ENCODE measurements around the gene GLDN.

Gene GLDN

DNA sequence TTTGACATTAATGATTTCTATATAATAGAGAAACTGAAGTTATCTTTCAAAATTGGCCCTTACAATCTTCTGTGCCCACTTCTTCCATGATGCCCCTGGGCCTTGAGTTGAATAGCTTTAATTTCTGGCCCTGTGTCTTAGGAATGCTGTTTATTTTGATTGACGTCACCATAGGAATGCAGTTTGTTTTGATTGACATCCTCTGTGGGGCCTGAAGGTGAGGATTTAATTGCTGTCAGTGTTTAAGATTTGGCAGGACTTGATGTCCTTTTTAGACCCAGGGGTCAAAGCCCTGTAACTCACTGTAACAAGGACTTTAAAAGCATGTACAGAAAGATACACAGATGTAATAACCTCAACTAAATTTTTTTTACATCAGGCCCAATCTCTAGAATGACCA is 83.3 kb downstream of the GLDN start:
- Histone ChIP-seq H2BK12ac (ENCODE audit: low read length in 2 of 2) (no peak overlapping the region), H2AK5ac (ENCODE audit: low read length, severe bottlenecking) (no peak overlapping the region), H4K91ac (ENCODE audit: low read length) (no peak overlapping the region), H3K4me2 (ENCODE audit: low read length, poor library complexity, severe bottlenecking) (no peak overlapping the region), H3K9ac (ENCODE audit: low read length) (no peak overlapping the region), H3K79me1 (replicated peaks; ENCODE audit: low read length, poor library complexity, severe bottlenecking) (no peaks in the 10 kb centered on the region), H3K14ac (ENCODE audit: low read length in 2 of 2) (no peak overlapping the region), H2AFZ (ENCODE audit: low read depth, low read length) (no peak overlapping the region), H4K8ac (ENCODE audit: low read length) (no peak overlapping the region), H3K4ac (ENCODE audit: low read depth in 1 of 2, low read length in 2 of 2) (no peak overlapping the region), H3K36me3 (ENCODE audit: control insufficient read depth in 1 of 2, insufficient read depth in 2 of 2, low read depth in 1 of 2, low read length in 2 of 2) (no peaks in the 10 kb centered on the region), H3K18ac (ENCODE audit: low read depth in 1 of 2, low read length in 2 of 2) (no peak overlapping the region), H3K4me3 (ENCODE audit: insufficient read depth in 1 of 2, low read depth in 1 of 2, low read length in 2 of 2) (no peak overlapping the region), H3K27ac (ENCODE audit: low read length, poor library complexity, severe bottlenecking) (no peak overlapping the region), H3K4me1 (ENCODE audit: control insufficient read depth, insufficient read depth, low read depth, low read length) (no peaks in the 10 kb centered on the region), H2BK15ac (ENCODE audit: low read depth, poor library complexity, severe bottlenecking) (no peak overlapping the region), H3K27me3 (ENCODE audit: control insufficient read depth in 1 of 2, insufficient read depth in 1 of 2, low read length in 2 of 2) (no peaks in the 10 kb centered on the region), H2BK5ac (ENCODE audit: low read depth, low read length, poor library complexity, severe bottlenecking) (no peak overlapping the region), H3K23ac (ENCODE audit: low read length in 2 of 2) (no peak overlapping the region), H3K9me3 (ENCODE audit: control insufficient read depth, low read length) (no peaks in the 10 kb centered on the region), H2BK120ac (ENCODE audit: low read depth, low read length) (no peak overlapping the region)
- no peak for DNase-seq
- 85% methylated on average over 1 of the region's 1 CpG for WGBS

- DNase-seq: no peak
Measured at GRCh38 chr15:51425517-51426040, 84.1 kb downstream of the GLDN start.

DNA sequence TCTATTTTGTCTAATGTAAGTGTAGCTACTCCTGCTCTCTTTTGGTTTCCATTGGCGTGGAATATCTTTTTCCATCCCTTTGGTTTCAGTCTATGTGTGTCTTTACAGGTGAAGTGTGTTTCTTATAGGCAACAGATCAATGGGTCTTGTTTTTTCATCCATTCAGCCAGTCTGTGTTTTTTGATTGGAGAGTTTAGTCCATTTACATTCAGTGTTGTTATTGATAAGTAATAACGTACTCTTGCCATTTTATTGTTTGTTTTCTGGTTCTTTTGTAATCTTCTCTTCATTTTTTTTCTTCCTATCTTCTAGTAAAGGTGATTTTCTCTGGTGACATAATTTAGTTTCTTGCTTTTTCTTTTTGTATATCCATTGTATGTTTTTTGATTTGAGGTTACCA is 97.1 kb downstream of the GLDN start:
- H2BK15ac ChIP-seq (ENCODE audit: low read depth, poor library complexity, severe bottlenecking): no peak overlapping the region
- no peak for DNase-seq
- H2BK120ac ChIP-seq (ENCODE audit: low read depth, low read length): no peak overlapping the region
- no peak overlapping the region for H3K18ac ChIP-seq (ENCODE audit: low read depth in 1 of 2, low read length in 2 of 2)
- H3K27ac ChIP-seq (ENCODE audit: low read length, poor library complexity, severe bottlenecking): no peak overlapping the region
- no peak overlapping the region for H2AFZ ChIP-seq (ENCODE audit: low read depth, low read length)
- H3K4me1 ChIP-seq (ENCODE audit: control insufficient read depth, insufficient read depth, low read depth, low read length): no peaks in the 10 kb centered on the region
- H3K14ac ChIP-seq (ENCODE audit: low read length in 2 of 2): no peak overlapping the region
- no peak overlapping the region for H3K4ac ChIP-seq (ENCODE audit: low read depth in 1 of 2, low read length in 2 of 2)
- H3K36me3 ChIP-seq (ENCODE audit: control insufficient read depth in 1 of 2, insufficient read depth in 2 of 2, low read depth in 1 of 2, low read length in 2 of 2): peaks cover 0 to 1% of the 10 kb centered on the region in 2 experiments
- no peak overlapping the region for H3K4me3 ChIP-seq (ENCODE audit: insufficient read depth in 1 of 2, low read depth in 1 of 2, low read length in 2 of 2)
- no peak overlapping the region for H4K91ac ChIP-seq (ENCODE audit: low read length)
- no peak overlapping the region for H2BK12ac ChIP-seq (ENCODE audit: low read length in 2 of 2)
- 80% methylated on average over 1 of the region's 2 CpGs for WGBS
- H3K4me2 ChIP-seq (ENCODE audit: low read length, poor library complexity, severe bottlenecking): no peak overlapping the region
- no peaks in the 10 kb centered on the region for H3K79me1 ChIP-seq (replicated peaks; ENCODE audit: low read length, poor library complexity, severe bottlenecking)
- H4K8ac ChIP-seq (ENCODE audit: low read length): no peak overlapping the region
- H2AK5ac ChIP-seq (ENCODE audit: low read length, severe bottlenecking): no peak overlapping the region
- H2BK5ac ChIP-seq (ENCODE audit: low read depth, low read length, poor library complexity, severe bottlenecking): no peak overlapping the region
- no peaks in the 10 kb centered on the region for H3K27me3 ChIP-seq (ENCODE audit: control insufficient read depth in 1 of 2, insufficient read depth in 1 of 2, low read length in 2 of 2)
- H3K9ac ChIP-seq (ENCODE audit: low read length): no peak overlapping the region
- H3K9me3 ChIP-seq (ENCODE audit: control insufficient read depth, low read length): peaks cover 9% of the 10 kb centered on the region
- no peak overlapping the region for H3K23ac ChIP-seq (ENCODE audit: low read length in 2 of 2)

More at GRCh38 chr15:51425517-51426040, 84.1 kb downstream of the GLDN start:
- no peak overlapping the region for H3K18ac ChIP-seq (ENCODE audit: low read depth in 1 of 2, low read length in 2 of 2)
- WGBS: no CpG with 5 or more reads among the region's 1 CpG
- H3K9me3 ChIP-seq (ENCODE audit: control insufficient read depth, low read length): no peaks in the 10 kb centered on the region
- H3K27ac ChIP-seq (ENCODE audit: low read length, poor library complexity, severe bottlenecking): no peak overlapping the region
- no peak overlapping the region for H3K9ac ChIP-seq (ENCODE audit: low read length)
- H2AFZ ChIP-seq (ENCODE audit: low read depth, low read length): no peak overlapping the region
- H2BK120ac ChIP-seq (ENCODE audit: low read depth, low read length): no peak overlapping the region
- H3K4ac ChIP-seq (ENCODE audit: low read depth in 1 of 2, low read length in 2 of 2): no peak overlapping the region
- H3K23ac ChIP-seq (ENCODE audit: low read length in 2 of 2): no peak overlapping the region
- no peaks in the 10 kb centered on the region for H3K4me1 ChIP-seq (ENCODE audit: control insufficient read depth, insufficient read depth, low read depth, low read length)
- no peak overlapping the region for H2BK5ac ChIP-seq (ENCODE audit: low read depth, low read length, poor library complexity, severe bottlenecking)
- no peak overlapping the region for H2BK15ac ChIP-seq (ENCODE audit: low read depth, poor library complexity, severe bottlenecking)
- H3K14ac ChIP-seq (ENCODE audit: low read length in 2 of 2): no peak overlapping the region
- H4K91ac ChIP-seq (ENCODE audit: low read length): no peak overlapping the region
- H3K4me3 ChIP-seq (ENCODE audit: insufficient read depth in 1 of 2, low read depth in 1 of 2, low read length in 2 of 2): no peak overlapping the region
- H4K8ac ChIP-seq (ENCODE audit: low read length): no peak overlapping the region
- no peak overlapping the region for H2BK12ac ChIP-seq (ENCODE audit: low read length in 2 of 2)
- no peak overlapping the region for H3K4me2 ChIP-seq (ENCODE audit: low read length, poor library complexity, severe bottlenecking)
- H3K79me1 ChIP-seq (replicated peaks; ENCODE audit: low read length, poor library complexity, severe bottlenecking): no peaks in the 10 kb centered on the region
- no peaks in the 10 kb centered on the region for H3K27me3 ChIP-seq (ENCODE audit: control insufficient read depth in 1 of 2, insufficient read depth in 1 of 2, low read length in 2 of 2)
- no peak overlapping the region for H2AK5ac ChIP-seq (ENCODE audit: low read length, severe bottlenecking)
- no peaks in the 10 kb centered on the region for H3K36me3 ChIP-seq (ENCODE audit: control insufficient read depth in 1 of 2, insufficient read depth in 2 of 2, low read depth in 1 of 2, low read length in 2 of 2)

DNA sequence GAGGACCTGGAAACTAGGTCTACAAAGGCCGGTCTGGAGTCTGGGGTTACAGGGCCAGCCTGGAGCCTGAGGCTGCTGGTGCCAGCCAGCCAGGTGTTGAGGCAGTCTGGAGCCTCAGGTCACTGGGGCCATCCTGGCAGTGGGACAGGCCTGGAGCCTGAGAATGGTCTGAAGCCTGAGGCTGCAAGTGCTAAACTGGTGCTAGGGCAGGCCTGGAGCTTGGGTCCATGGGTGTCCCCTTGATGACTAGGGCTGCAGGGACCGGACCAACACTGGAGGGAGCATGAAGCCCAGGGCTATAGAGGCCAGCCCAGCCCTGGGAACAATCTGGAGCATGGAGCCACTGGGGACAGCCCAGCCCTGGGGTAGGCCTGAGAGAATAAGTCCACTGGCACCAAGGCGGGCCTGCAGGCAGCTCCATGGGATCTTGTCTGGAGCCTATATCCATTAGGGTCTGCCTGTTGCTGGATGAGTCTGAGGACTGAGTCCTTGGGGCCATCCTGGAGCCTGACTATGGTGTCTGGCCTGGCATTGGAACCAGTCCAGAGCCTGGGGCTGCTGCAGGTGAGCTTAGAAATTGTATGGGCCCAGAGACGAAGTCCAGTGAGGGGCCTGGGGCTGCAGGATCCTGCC is 101.9 kb downstream of the GLDN start:
- Histone ChIP-seq H2BK12ac (ENCODE audit: low read length in 2 of 2) (no peak overlapping the region), H2BK120ac (ENCODE audit: low read depth, low read length) (no peak overlapping the region), H4K91ac (ENCODE audit: low read length) (no peak overlapping the region), H3K4me1 (ENCODE audit: control insufficient read depth, insufficient read depth, low read depth, low read length) (no peaks in the 10 kb centered on the region), H3K9ac (ENCODE audit: low read length) (no peak overlapping the region), H2BK15ac (ENCODE audit: low read depth, poor library complexity, severe bottlenecking) (no peak overlapping the region), H3K4me2 (ENCODE audit: low read length, poor library complexity, severe bottlenecking) (no peak overlapping the region), H3K14ac (ENCODE audit: low read length in 2 of 2) (peak overlapping the region in 1 of 2 experiments; percentile 22), H3K27ac (ENCODE audit: low read length, poor library complexity, severe bottlenecking) (no peak overlapping the region), H3K79me1 (replicated peaks; ENCODE audit: low read length, poor library complexity, severe bottlenecking) (no peaks in the 10 kb centered on the region), H3K23ac (ENCODE audit: low read length in 2 of 2) (peak overlapping the region in 1 of 2 experiments; percentile 31), H3K18ac (ENCODE audit: low read depth in 1 of 2, low read length in 2 of 2) (no peak overlapping the region), H4K8ac (ENCODE audit: low read length) (no peak overlapping the region), H3K27me3 (ENCODE audit: control insufficient read depth in 1 of 2, insufficient read depth in 1 of 2, low read length in 2 of 2) (no peaks in the 10 kb centered on the region), H2BK5ac (ENCODE audit: low read depth, low read length, poor library complexity, severe bottlenecking) (no peak overlapping the region), H3K4ac (ENCODE audit: low read depth in 1 of 2, low read length in 2 of 2) (no peak overlapping the region), H2AFZ (ENCODE audit: low read depth, low read length) (no peak overlapping the region), H3K9me3 (ENCODE audit: control insufficient read depth, low read length) (peaks cover under 1% of the 10 kb centered on the region), H3K36me3 (ENCODE audit: control insufficient read depth in 1 of 2, insufficient read depth in 2 of 2, low read depth in 1 of 2, low read length in 2 of 2) (peaks cover 5 to 25% of the 10 kb centered on the region in 2 experiments), H2AK5ac (ENCODE audit: low read length, severe bottlenecking) (no peak overlapping the region), H3K4me3 (ENCODE audit: insufficient read depth in 1 of 2, low read depth in 1 of 2, low read length in 2 of 2) (no peak overlapping the region)
- 100% methylated on average over 4 of the region's 4 CpGs for WGBS
- DNase-seq: no peak
